Measurements from ENCODE around the gene THOC6. TPM values are rescaled to one million over a fixed set of nuclear protein-coding genes. Genes with fewer than 3 reads are reported as not detected.

Gene THOC6
- total RNA-seq, 1 donor from 2014 or later, result 31.4 TPM

DNA sequence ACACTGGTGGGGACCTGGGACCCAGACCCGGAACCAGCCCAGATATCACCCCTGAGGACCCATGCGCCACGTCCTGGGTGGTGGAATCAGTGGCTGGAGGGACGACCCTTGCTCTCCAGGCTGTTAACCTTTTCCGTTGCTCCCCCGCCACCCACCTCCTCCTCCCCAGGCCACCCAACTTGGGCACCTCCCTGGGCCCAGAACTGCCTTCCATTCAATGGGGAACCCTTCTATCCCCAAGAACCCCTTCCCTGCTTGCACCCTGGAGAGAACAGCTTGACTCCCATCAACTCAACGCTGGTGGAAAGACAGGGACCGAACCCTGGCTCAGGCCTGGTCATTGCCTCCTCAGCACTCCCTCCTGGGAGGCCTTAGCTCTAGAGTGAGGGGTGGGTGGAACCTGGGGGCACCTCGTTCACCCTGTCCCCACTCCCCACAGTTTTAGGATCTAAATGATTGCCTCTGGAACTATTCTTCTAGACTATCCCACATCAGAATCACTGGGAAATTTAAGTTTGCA lies 35.9 kb downstream of the THOC6 start:
- Histone ChIP-seq H3K27ac (peak overlapping the region; percentile 82), H3K36me3 (no peaks in the 10 kb centered on the region), H3K27me3 (no peaks in the 10 kb centered on the region), H3K9me3 (no peaks in the 10 kb centered on the region), H3K4me1 (peaks cover 20% of the 10 kb centered on the region), H3K4me3 (peak overlapping the region; percentile 86)
- TF ChIP-seq, protein P1, sequence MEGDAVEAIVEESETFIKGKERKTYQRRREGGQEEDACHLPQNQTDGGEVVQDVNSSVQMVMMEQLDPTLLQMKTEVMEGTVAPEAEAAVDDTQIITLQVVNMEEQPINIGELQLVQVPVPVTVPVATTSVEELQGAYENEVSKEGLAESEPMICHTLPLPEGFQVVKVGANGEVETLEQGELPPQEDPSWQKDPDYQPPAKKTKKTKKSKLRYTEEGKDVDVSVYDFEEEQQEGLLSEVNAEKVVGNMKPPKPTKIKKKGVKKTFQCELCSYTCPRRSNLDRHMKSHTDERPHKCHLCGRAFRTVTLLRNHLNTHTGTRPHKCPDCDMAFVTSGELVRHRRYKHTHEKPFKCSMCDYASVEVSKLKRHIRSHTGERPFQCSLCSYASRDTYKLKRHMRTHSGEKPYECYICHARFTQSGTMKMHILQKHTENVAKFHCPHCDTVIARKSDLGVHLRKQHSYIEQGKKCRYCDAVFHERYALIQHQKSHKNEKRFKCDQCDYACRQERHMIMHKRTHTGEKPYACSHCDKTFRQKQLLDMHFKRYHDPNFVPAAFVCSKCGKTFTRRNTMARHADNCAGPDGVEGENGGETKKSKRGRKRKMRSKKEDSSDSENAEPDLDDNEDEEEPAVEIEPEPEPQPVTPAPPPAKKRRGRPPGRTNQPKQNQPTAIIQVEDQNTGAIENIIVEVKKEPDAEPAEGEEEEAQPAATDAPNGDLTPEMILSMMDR (IDR thresholded peaks at IDR 0.05), result no peak
- no peak for DNase-seq
- ATAC-seq, result no peak
- intact Hi-C loops (cut with DNase I), result no loop called here

DNA sequence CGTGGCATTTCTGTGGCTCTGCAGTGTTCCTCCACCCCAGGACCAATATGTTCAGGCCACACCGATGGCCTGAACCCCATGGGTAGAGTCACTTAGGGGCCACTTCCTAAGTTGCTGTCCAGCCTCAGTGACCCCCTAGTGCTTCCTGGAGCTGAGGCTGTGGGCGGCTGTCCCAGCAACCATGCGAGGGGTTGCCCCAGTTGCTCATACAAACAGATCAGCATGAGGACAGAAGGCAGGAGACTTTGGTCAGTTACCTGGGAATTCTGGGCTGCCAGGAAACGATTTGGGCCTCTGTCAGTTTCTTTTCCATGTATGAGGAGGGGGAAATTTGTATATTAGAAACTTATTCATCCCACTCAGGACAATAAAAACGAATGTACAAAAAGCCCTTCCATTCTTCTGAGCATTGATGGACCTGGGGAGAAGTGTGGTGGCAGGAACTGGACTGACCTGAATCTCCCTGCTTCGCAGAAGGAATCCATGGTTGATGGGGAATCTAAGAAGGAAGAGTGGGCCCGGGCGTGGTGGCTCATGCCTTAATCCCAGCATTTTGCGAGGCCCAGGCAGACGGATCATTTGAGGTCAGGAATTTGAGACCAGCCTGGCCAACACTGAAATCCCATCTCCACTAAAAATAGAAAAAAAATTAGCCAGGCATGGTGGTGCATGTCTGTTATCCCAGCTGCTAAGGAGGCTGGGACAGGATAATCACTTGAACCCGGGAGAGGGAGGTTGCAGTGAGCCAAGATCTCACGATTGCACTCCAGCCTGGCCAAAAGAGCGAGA lies 36.7 kb downstream of the THOC6 start:
- H3K36me3 ChIP-seq, result no peaks in the 10 kb centered on the region
- intact Hi-C loops (cut with DNase I), result no loop called here
- H3K27ac ChIP-seq, result no peak overlapping the region
- H3K4me1 ChIP-seq, result peaks cover 15% of the 10 kb centered on the region
- DNase-seq (no peak), ATAC-seq (no peak)
- no peak overlapping the region for H3K4me3 ChIP-seq
- no peaks in the 10 kb centered on the region for H3K27me3 ChIP-seq
- no peaks in the 10 kb centered on the region for H3K9me3 ChIP-seq
- TF ChIP-seq, protein P1 (IDR thresholded peaks at IDR 0.05), result no peak

DNA sequence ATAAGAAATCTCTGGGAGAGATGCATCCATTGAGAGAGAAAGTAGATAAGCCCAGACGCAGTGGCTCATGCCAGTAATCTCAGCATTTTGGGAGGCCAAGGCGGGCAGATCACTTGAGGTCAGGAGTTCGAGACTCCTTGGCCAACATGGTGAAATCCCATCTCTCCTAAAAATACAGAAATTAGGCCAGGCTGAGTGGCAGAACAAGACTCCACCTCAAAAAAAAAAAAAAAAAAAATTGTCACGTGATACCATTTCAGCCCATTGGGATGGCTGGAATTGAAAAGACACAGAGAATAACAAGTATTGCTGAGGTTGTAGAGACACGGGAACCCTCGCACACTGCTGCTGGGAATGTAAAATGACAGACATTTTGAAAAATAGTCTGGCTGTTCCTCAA lies 38.7 kb downstream of the THOC6 start:
- peaks cover 22% of the 10 kb centered on the region for H3K4me1 ChIP-seq

DNA sequence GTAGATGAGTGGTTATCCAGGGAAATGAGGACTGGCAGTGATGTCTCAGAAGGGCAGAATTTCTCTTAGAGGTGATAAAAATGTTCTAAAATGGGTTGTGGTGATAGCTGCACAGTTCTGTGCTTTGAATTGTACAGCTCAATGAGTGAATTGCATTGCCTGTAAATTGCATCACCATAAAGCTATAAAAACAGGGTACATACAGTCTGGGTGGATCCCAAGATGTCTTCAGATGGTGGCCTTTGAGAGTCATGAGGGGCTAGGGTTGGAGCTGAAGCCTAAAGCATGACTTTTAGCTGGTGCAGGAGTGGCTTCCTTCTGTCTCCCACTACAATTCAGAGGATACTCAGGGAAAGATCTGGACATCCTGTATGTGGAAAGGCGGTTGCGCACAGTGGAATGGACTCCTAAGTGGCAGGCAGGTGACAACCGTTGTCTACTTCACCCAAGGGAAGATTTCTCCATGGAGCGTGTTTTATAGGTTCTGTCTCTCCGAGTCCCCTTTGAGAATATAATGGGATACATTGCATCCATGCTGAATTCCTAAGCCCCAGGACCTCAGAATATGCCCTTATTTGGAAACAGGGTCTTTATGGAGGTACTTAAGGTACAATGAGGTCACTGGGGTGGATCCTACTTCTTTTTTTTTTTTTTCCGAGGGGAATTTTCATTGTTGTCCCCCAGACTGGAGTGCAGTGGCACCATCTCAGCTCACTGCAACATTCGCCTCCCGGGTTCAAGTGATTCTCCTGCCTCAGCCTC lies 40.0 kb downstream of the THOC6 start:
- ATAC-seq (no peak), DNase-seq (no peak)
- no peak overlapping the region for H3K4me3 ChIP-seq
- no peaks in the 10 kb centered on the region for H3K36me3 ChIP-seq
- no peaks in the 10 kb centered on the region for H3K9me3 ChIP-seq
- H3K4me1 ChIP-seq, result peaks cover 13% of the 10 kb centered on the region
- intact Hi-C loops (cut with DNase I), result no loop called here
- H3K27ac ChIP-seq, result no peak overlapping the region
- no peaks in the 10 kb centered on the region for H3K27me3 ChIP-seq
- TF ChIP-seq, protein P1 (IDR thresholded peaks at IDR 0.05), result no peak

More for the DNA sequence above, 38.7 kb downstream of the THOC6 start:
- no peaks in the 10 kb centered on the region for H3K36me3 ChIP-seq
- TF ChIP-seq, protein P1 (IDR thresholded peaks at IDR 0.05), result no peak
- H3K9me3 ChIP-seq, result no peaks in the 10 kb centered on the region
- H3K4me3 ChIP-seq, result no peak overlapping the region
- intact Hi-C loops (cut with DNase I), result no loop called here
- ATAC-seq (no peak), DNase-seq (no peak)
- H3K27ac ChIP-seq, result no peak overlapping the region
- H3K27me3 ChIP-seq, result no peaks in the 10 kb centered on the region

DNA sequence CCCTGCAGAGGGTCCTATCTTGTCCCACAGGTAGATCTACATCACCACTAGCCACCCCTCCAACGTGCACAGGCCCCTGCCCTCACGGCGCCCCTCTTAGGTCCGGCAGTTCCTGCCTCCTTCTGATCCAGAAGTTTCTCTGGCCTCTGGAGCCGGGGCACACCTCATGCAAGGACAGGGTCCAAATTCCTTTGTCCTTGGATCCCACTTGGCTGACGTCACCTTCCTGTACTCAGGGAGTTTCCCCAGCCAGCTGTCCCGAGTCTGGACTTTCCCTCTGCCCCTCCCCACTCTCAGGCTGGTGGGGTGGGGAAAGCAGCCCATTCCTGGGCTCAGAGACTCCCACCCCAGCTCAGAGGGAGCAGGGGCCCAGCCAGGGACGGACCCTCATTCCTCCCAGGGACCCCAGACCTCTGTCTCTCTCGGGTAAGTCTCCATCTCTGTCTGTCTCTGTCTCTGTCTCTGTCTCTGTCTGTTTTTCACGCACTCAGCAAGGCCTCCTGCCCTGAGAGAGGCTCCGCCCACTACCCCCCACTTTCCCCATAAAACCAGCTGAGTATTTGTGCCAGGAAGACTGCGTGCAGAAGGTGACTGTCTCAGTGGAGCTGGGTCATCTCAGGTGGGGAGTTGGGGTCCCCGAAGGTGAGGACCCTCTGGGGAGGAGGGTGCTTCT lies 41.4 kb downstream of the THOC6 start, which contains the start of gene IL32:
Gene IL32, plus strand, starts transcription at position 572 of the 673 bp plus-strand sequence. CDS start 172 bp downstream, outside the sequence.
- intact Hi-C loops (cut with DNase I), result no loop called here
- DNase-seq, result no peak

More for the DNA sequence above, 41.4 kb downstream of the THOC6 start, which contains the start of gene IL32:
- ATAC-seq, result peak; percentile 75
- TF ChIP-seq, protein P1 (IDR thresholded peaks at IDR 0.05), result no peak
- peaks cover 7% of the 10 kb centered on the region for H3K4me1 ChIP-seq
- peak within 1 kb of the TSS; percentile 76 for H3K27ac ChIP-seq
- H3K9me3 ChIP-seq, result no peaks in the 10 kb centered on the region
- peak within 1 kb of the TSS; percentile 52 for H3K4me3 ChIP-seq
- no peaks in the 10 kb centered on the region for H3K36me3 ChIP-seq
- H3K27me3 ChIP-seq, result no peaks in the 10 kb centered on the region

Measured in upper lobe of right lung (tissue), 1 donor.